GM12878 (cell line): Measurements from ENCODE around the gene LPAR3. TPM values are rescaled to one million over a fixed set of nuclear protein-coding genes. Genes with fewer than 3 reads are reported as not detected.

Experiments
- ATAC-seq: fragments of 200-7000 bp; cut with Tn5 transposase; 3 replicates; pipeline ENCODE4 v1.9.1; 2020; ENCODE audit warnings: mild to moderate bottlenecking, moderate library complexity
- BruUV-seq: library from RNA; stranded (reverse); fragments of 400-500 nt; replicated peaks from 2 replicates; lab custom pipeline; 2021; lab: Mats Ljungman, UMichigan
- CTCF ChIA-PET: fragments of 300-600 bp; sonication (Branson Sonifier 250); formaldehyde crosslinking; extraction: SDS; loops from one replicate; lab custom pipeline; 2021; ENCODE audit warnings: inconsistent platforms; lab: Yijun Ruan, JAX
- POLR2A ChIA-PET: fragments of 350-600 bp; formaldehyde crosslinking; extraction: SDS; loops from one replicate; lab custom pipeline; 2021; ENCODE audit warnings: inconsistent platforms; lab: Charles Lee
- RAD21 ChIA-PET: fragments of 300-600 bp; sonication (Branson Sonifier 250); formaldehyde crosslinking; loops from one replicate; lab custom pipeline; 2023; ENCODE audit warnings: antibody characterized with exemption; ENCODE audit not compliant: unreplicated experiment; lab: Charles Lee
- SMC1A ChIA-PET: fragments of 300-600 bp; sonication (Branson Sonifier 250); formaldehyde crosslinking; loops from one replicate; lab custom pipeline; 2023; ENCODE audit not compliant: unreplicated experiment, uncharacterized antibody; lab: Charles Lee
- DNase-seq: peaks from one replicate; pipeline ENCODE4 v3.0.0-alpha.2; 2011; ENCODE audit warnings: low read depth, low spot score
- FAIRE-seq: peaks from 3 replicates; lab custom pipeline; 2011; peaks lifted over from hg19 to GRCh38; lab: Jason Lieb, UNC
- H2AFZ ChIP-seq: 2 replicates; pipeline ENCODE4 v1.6.0; 2011; ENCODE audit warnings: low read depth, low read length, control low read depth; ENCODE audit not compliant: control insufficient read depth
- H3K27ac ChIP-seq: 2 replicates; pipeline ENCODE4 v1.5.1; 2011; ENCODE audit warnings: control low read depth; ENCODE audit not compliant: control insufficient read depth, insufficient read depth
- H3K27me3 ChIP-seq, 2 experiments: replicated peaks in 1 of 2; 2 replicates each; pipeline versions ENCODE4 v1.6.0 to v1.6.1; 2011; ENCODE audit warnings: low read length in 1 of 2; ENCODE audit not compliant: control insufficient read depth in 2 of 2, insufficient read depth in 2 of 2
- H3K36me3 ChIP-seq, 2 experiments: 2 replicates each; pipeline ENCODE4 v1.5.1; 2011; ENCODE audit warnings: low read length in 1 of 2; ENCODE audit not compliant: control insufficient read depth in 2 of 2, insufficient read depth in 2 of 2
- H3K4me1 ChIP-seq: 2 replicates; pipeline ENCODE4 v1.6.1; 2011; ENCODE audit warnings: mild to moderate bottlenecking, low read length, moderate library complexity, mixed read lengths; ENCODE audit not compliant: control insufficient read depth, insufficient read depth
- H3K4me2 ChIP-seq: 2 replicates; pipeline ENCODE4 v1.6.0; 2011; ENCODE audit warnings: control low read depth; ENCODE audit not compliant: control insufficient read depth, insufficient read depth
- H3K4me3 ChIP-seq: fragments of 200-600 bp; sonication (generic); 2 replicates; pipeline ENCODE4 v1.5.1; 2016
- H3K79me2 ChIP-seq: 2 replicates; pipeline ENCODE4 v1.6.0; 2011; ENCODE audit warnings: low read length; ENCODE audit not compliant: control insufficient read depth, insufficient read depth
- H3K9ac ChIP-seq: 2 replicates; pipeline ENCODE4 v1.8.0; 2011; ENCODE audit warnings: low read length, control low read depth, mixed read lengths; ENCODE audit not compliant: control insufficient read depth, insufficient read depth
- H3K9me3 ChIP-seq: replicated peaks from 3 replicates; pipeline ENCODE4 v1.5.1; 2011; ENCODE audit warnings: mild to moderate bottlenecking, low read length; ENCODE audit not compliant: control insufficient read depth, insufficient read depth
- H4K20me1 ChIP-seq: 2 replicates; pipeline ENCODE4 v1.6.0; 2011; ENCODE audit not compliant: control insufficient read depth, insufficient read depth
- BMI1 ChIP-seq: fragments of 450-650 bp; IDR thresholded peaks from 2 replicates; pipeline ENCODE4 v1.6.1; 2016; ENCODE audit warnings: mild to moderate bottlenecking, moderate library complexity, borderline replicate concordance
- E2F4 ChIP-seq: IDR thresholded peaks from 2 replicates; pipeline ENCODE4 v1.6.1; 2012; ENCODE audit warnings: low read depth, low read length, improper control_type of control experiment
- ESRRA ChIP-seq: IDR thresholded peaks from 2 replicates; pipeline ENCODE4 v1.6.1; 2012; ENCODE audit warnings: mild to moderate bottlenecking, low read length, improper control_type of control experiment
- HDAC2 ChIP-seq: fragments of 200-600 bp; sonication (generic); IDR thresholded peaks from 2 replicates; pipeline ENCODE4 v1.6.1; 2017
- KDM1A ChIP-seq: fragments of 200-600 bp; sonication (generic); IDR thresholded peaks from 2 replicates; pipeline ENCODE4 v1.6.1; 2016; ENCODE audit warnings: borderline replicate concordance
- MXI1 ChIP-seq: fragments of 150-350 bp; IDR thresholded peaks from 2 replicates; pipeline ENCODE4 v1.6.1; 2011; ENCODE audit warnings: low read depth, mild to moderate bottlenecking, inconsistent platforms, low read length, improper control_type of control experiment
- NBN ChIP-seq: fragments of 450-650 bp; IDR thresholded peaks from 2 replicates; pipeline ENCODE4 v1.6.1; 2016
- RELA ChIP-seq: fragments of 450-650 bp; IDR thresholded peaks from 2 replicates; pipeline ENCODE4 v1.8.0; 2014; ENCODE audit warnings: borderline replicate concordance; ENCODE audit not compliant: partially characterized antibody
- RFX5 ChIP-seq: IDR thresholded peaks from 2 replicates; pipeline ENCODE4 v1.6.1; 2011; ENCODE audit warnings: low read depth, low read length, improper control_type of control experiment
- RUNX3 ChIP-seq: IDR thresholded peaks from 2 replicates; pipeline ENCODE4 v1.6.1; 2012; ENCODE audit warnings: low read length, inconsistent platforms
- SMARCA5 ChIP-seq: fragments of 450-650 bp; IDR thresholded peaks from 2 replicates; pipeline ENCODE4 v1.6.1; 2017; ENCODE audit warnings: mild to moderate bottlenecking
- SREBF1 ChIP-seq: IDR thresholded peaks from 2 replicates; pipeline ENCODE4 v1.6.1; 2012; ENCODE audit warnings: mild to moderate bottlenecking, low read length
- TBL1XR1 ChIP-seq: IDR thresholded peaks from 2 replicates; pipeline ENCODE4 v1.6.1; 2012; ENCODE audit warnings: low read depth, low read length, improper control_type of control experiment
- YY1 ChIP-seq: IDR thresholded peaks from 2 replicates; pipeline ENCODE4 v1.6.1; 2011; ENCODE audit warnings: low read depth, mild to moderate bottlenecking, low read length
- ZNF274 ChIP-seq: IDR thresholded peaks from one replicate; pipeline ENCODE4 v1.8.0; 2011; ENCODE audit not compliant: insufficient read length, insufficient read depth
- WGBS: methylation state at CpG from one replicate; pipeline ENCODE4 v1.1.6; 2016; ENCODE audit warnings: low lambda C conversion rate; ENCODE audit not compliant: insufficient replicate concordance, insufficient coverage; ENCODE audit errors: missing lambda C conversion rate; 5-methylcytosine and 5-hydroxymethylcytosine counted together
- in situ Hi-C: fragments of 300-500 bp; cut with MboI; formaldehyde crosslinking; loops from 9 replicates; pipeline ENCODE4 v1.14.3; 2018; ENCODE audit warnings: mixed read lengths
- intact Hi-C: fragments of 100-400 bp; cut with micrococcal nuclease; formaldehyde crosslinking; loops from one replicate; pipeline ENCODE4 v1.14.2; 2022; ENCODE audit not compliant: unreplicated experiment
- polyA plus RNA-seq, 11 experiments: library from polyadenylated mRNA; depleted of rRNA in 4 of 11; unstranded in 6 of 11; stranded (reverse) in 5 of 11; fragments of >200 nt; fragmentation: Nextera tagmentation in 4 of 11; fragmentation: Illumina TruSeq in 1 of 11; extraction: Ambion mirVana in 4 of 11; extraction: Trizol in 1 of 11; gene quantifications; 1 replicate in 1 of 11; 2 replicates in 10 of 11; pipeline versions ENCODE4 v1.2.1 to v1.2.3, GENCODE V29; 2011 to 2016; ENCODE audit warnings: inconsistent platforms in 2 of 11, missing spikeins in 2 of 11, low read depth in 1 of 11
- total RNA-seq, 4 experiments: library from RNA; depleted of rRNA in 3 of 4; stranded (reverse); fragments of >200 nt in 3 of 4; fragmentation: Illumina TruSeq in 1 of 4; extraction: Trizol in 1 of 4; gene quantifications; 2 replicates each; pipeline versions ENCODE4 v1.2.1 to v1.2.3, GENCODE V29; 2013 to 2021
- TF ChIP-seq, protein P1 (sequence below): IDR thresholded peaks from 2 replicates; pipeline ENCODE4 v1.6.1; 2012; ENCODE audit warnings: improper control_type of control experiment, low read depth, low read length; ENCODE audit not compliant: insufficient replicate concordance
- TF ChIP-seq, protein P2 (sequence below): fragments of 450-650 bp; IDR thresholded peaks from 2 replicates; pipeline ENCODE4 v1.6.1; 2018; ENCODE audit warnings: borderline replicate concordance, mild to moderate bottlenecking; ENCODE audit not compliant: partially characterized antibody

The LPAR3 gene
- total and polyA plus RNA-seq, 10 of the 15 experiments (the other 5 are each of a cell fraction or from before 2014, with no cell fraction given): 0.03 to 0.31 (median 0.09) TPM; not detected in 3

GRCh38 chr1:84857906-84858305, 35.1 kb downstream of the LPAR3 start:
- H3K36me3 ChIP-seq: no peaks in the 10 kb centered on the region
- H3K27me3 ChIP-seq: no peaks in the 10 kb centered on the region
- CTCF ChIA-PET: no interaction called here
- H3K4me2 ChIP-seq: no peak overlapping the region
- intact Hi-C loops (no loop called here), in situ Hi-C loops (no loop called here)
- H3K79me2 ChIP-seq: no peaks in the 10 kb centered on the region
- no TSS peak for BruUV-seq
- FAIRE-seq (no peak), ATAC-seq (no peak), DNase-seq (no peak)
- RAD21 ChIA-PET: no interaction called here
- no peak overlapping the region for H3K27ac ChIP-seq
- POLR2A ChIA-PET: no interaction called here
- H3K9ac ChIP-seq: no peak overlapping the region
- no peak overlapping the region for H2AFZ ChIP-seq
- SMC1A ChIA-PET: interaction anchor here (1.5 kb wide), 1 partner anchor 47 kb away, joined by 5 read pairs; no protein-coding TSS in a partner anchor
- no peak overlapping the region for H3K4me3 ChIP-seq
- no peaks in the 10 kb centered on the region for H3K9me3 ChIP-seq
- H4K20me1 ChIP-seq: no peaks in the 10 kb centered on the region
- peaks cover 39% of the 10 kb centered on the region for H3K4me1 ChIP-seq
- 84% methylated on average over 8 of the region's 8 CpGs for WGBS
- TF ChIP-seq TBL1XR1 (no peak), ESRRA (no peak), SMARCA5 (no peak), MXI1 (no peak), SREBF1 (no peak), E2F4 (no peak), RELA (no peak), NBN (no peak), YY1 (no peak), RFX5 (no peak), RUNX3 (no peak), ZNF274 (no peak), KDM1A (no peak), HDAC2 (no peak), BMI1 (no peak)
- TF ChIP-seq, protein P1, sequence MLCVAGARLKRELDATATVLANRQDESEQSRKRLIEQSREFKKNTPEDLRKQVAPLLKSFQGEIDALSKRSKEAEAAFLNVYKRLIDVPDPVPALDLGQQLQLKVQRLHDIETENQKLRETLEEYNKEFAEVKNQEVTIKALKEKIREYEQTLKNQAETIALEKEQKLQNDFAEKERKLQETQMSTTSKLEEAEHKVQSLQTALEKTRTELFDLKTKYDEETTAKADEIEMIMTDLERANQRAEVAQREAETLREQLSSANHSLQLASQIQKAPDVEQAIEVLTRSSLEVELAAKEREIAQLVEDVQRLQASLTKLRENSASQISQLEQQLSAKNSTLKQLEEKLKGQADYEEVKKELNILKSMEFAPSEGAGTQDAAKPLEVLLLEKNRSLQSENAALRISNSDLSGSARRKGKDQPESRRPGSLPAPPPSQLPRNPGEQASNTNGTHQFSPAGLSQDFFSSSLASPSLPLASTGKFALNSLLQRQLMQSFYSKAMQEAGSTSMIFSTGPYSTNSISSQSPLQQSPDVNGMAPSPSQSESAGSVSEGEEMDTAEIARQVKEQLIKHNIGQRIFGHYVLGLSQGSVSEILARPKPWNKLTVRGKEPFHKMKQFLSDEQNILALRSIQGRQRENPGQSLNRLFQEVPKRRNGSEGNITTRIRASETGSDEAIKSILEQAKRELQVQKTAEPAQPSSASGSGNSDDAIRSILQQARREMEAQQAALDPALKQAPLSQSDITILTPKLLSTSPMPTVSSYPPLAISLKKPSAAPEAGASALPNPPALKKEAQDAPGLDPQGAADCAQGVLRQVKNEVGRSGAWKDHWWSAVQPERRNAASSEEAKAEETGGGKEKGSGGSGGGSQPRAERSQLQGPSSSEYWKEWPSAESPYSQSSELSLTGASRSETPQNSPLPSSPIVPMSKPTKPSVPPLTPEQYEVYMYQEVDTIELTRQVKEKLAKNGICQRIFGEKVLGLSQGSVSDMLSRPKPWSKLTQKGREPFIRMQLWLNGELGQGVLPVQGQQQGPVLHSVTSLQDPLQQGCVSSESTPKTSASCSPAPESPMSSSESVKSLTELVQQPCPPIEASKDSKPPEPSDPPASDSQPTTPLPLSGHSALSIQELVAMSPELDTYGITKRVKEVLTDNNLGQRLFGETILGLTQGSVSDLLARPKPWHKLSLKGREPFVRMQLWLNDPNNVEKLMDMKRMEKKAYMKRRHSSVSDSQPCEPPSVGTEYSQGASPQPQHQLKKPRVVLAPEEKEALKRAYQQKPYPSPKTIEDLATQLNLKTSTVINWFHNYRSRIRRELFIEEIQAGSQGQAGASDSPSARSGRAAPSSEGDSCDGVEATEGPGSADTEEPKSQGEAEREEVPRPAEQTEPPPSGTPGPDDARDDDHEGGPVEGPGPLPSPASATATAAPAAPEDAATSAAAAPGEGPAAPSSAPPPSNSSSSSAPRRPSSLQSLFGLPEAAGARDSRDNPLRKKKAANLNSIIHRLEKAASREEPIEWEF: no peak
- TF ChIP-seq, protein P2, sequence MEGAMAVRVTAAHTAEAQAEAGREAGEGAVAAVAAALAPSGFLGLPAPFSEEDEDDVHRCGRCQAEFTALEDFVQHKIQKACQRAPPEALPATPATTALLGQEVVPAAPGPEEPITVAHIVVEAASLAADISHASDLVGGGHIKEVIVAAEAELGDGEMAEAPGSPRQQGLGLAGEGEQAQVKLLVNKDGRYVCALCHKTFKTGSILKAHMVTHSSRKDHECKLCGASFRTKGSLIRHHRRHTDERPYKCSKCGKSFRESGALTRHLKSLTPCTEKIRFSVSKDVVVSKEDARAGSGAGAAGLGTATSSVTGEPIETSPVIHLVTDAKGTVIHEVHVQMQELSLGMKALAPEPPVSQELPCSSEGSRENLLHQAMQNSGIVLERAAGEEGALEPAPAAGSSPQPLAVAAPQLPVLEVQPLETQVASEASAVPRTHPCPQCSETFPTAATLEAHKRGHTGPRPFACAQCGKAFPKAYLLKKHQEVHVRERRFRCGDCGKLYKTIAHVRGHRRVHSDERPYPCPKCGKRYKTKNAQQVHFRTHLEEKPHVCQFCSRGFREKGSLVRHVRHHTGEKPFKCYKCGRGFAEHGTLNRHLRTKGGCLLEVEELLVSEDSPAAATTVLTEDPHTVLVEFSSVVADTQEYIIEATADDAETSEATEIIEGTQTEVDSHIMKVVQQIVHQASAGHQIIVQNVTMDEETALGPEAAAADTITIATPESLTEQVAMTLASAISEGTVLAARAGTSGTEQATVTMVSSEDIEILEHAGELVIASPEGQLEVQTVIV: no peak
